Type B pancreatic cell (in vitro differentiated cells): ENCODE data around the gene ADAM22. TPM values are rescaled to one million over a fixed set of nuclear protein-coding genes. Genes with fewer than 3 reads are reported as not detected.

ENCODE experiments used
- DNase-seq: peaks from one replicate; pipeline ENCODE4 v3.0.0; 2021; ENCODE audit warnings: mixed read lengths; ENCODE audit not compliant: unreplicated experiment; ENCODE audit errors: extremely low spot score
- H3K27ac Mint-ChIP-seq: 2 replicates; pipeline ENCODE4 v1.8.0; 2021; ENCODE audit warnings: mild to moderate bottlenecking, mixed read lengths
- H3K27me3 Mint-ChIP-seq: 2 replicates; pipeline ENCODE4 v1.8.0; 2021; ENCODE audit warnings: mixed read lengths
- H3K36me3 Mint-ChIP-seq: 2 replicates; pipeline ENCODE4 v1.8.0; 2021; ENCODE audit warnings: mixed read lengths
- H3K4me1 Mint-ChIP-seq: one replicate; pipeline ENCODE4 v1.8.0; 2021; ENCODE audit warnings: mixed read lengths; ENCODE audit not compliant: unreplicated experiment
- H3K4me3 Mint-ChIP-seq: 2 replicates; pipeline ENCODE4 v1.8.0; 2021; ENCODE audit warnings: mild to moderate bottlenecking, mixed read lengths
- H3K9me3 Mint-ChIP-seq: 2 replicates; pipeline ENCODE4 v1.8.0; 2021; ENCODE audit warnings: mixed read lengths
- total RNA-seq: library from RNA; stranded (reverse); gene quantifications from 2 replicates; pipeline ENCODE4 v1.2.1, GENCODE V29; 2021; ENCODE audit warnings: low replicate concordance
- TF ChIP-seq, protein P1 (sequence below): fragments of 200-600 bp; sonication (generic); conservative IDR thresholded peaks from 2 replicates; pipeline ENCODE4 v1.5.0; 2021; ENCODE audit warnings: antibody characterized with exemption, mild to moderate bottlenecking

Gene ADAM22
- total RNA-seq, 1 donor from 2014 or later, result 8.1 TPM

DNA sequence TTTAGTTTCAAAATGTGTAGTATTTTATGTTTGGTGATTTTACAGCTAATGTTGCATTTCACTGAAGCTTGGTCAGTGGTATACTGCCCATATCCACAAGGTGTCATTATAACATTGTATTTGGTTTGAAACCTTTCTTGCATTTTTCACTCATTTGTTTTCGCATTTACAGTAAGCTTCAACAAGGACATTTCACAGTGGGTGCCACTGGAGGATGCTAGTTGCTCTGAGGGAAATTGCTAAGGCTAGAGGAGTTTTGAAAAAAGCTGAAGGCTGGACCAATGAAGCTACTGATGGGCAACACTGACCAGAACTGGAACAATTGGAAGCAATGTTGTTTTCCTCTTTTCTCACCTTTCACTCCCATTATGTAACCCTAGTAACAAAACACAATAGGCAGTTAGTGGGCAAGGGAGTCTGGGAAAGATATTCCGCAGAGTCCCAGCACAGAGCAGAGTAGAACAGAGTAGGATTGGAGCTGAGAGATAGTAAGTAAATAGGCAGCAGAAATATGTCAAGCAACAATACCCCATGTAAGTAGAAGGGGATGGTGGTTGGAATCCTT, 309.4 kb downstream of the ADAM22 start:
- TF ChIP-seq, protein P1, sequence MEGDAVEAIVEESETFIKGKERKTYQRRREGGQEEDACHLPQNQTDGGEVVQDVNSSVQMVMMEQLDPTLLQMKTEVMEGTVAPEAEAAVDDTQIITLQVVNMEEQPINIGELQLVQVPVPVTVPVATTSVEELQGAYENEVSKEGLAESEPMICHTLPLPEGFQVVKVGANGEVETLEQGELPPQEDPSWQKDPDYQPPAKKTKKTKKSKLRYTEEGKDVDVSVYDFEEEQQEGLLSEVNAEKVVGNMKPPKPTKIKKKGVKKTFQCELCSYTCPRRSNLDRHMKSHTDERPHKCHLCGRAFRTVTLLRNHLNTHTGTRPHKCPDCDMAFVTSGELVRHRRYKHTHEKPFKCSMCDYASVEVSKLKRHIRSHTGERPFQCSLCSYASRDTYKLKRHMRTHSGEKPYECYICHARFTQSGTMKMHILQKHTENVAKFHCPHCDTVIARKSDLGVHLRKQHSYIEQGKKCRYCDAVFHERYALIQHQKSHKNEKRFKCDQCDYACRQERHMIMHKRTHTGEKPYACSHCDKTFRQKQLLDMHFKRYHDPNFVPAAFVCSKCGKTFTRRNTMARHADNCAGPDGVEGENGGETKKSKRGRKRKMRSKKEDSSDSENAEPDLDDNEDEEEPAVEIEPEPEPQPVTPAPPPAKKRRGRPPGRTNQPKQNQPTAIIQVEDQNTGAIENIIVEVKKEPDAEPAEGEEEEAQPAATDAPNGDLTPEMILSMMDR, result peak; percentile 89
- Mint-ChIP-seq H3K27ac (no peak overlapping the region), H3K9me3 (no peaks in the 10 kb centered on the region), H3K36me3 (no peaks in the 10 kb centered on the region), H3K27me3 (peaks cover 13% of the 10 kb centered on the region), H3K4me3 (no peak overlapping the region), H3K4me1 (peaks cover 6% of the 10 kb centered on the region)
- DNase-seq, result no peak

DNA sequence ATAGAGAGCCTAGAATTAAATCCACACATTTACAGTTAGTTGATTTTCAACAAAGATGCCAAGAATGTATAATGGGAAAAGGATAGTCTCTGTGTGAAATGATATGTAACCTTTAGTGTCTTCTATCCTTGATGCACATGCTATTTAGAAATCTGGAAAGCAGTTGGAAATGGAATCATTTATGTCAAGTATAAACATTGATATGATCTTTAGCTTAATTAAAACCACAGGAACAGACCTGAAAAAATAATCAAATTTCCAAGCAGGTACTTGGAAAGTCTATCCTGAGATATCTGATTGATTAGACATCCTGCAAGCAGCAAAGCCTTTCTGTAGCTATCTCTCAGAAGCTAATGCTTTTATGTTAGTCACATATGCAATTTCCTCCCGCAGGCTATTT, 310.2 kb downstream of the ADAM22 start:
- Mint-ChIP-seq H3K36me3 (no peaks in the 10 kb centered on the region), H3K27ac (no peak overlapping the region)
- TF ChIP-seq, protein P1, result no peak

More for the DNA sequence above, 310.2 kb downstream of the ADAM22 start:
- no peak for DNase-seq
- peaks cover 13% of the 10 kb centered on the region for H3K27me3 Mint-ChIP-seq
- H3K4me1 Mint-ChIP-seq, result peaks cover 6% of the 10 kb centered on the region
- no peaks in the 10 kb centered on the region for H3K9me3 Mint-ChIP-seq
- no peak overlapping the region for H3K4me3 Mint-ChIP-seq

Other genes starting within 250 kb of the ADAM22 start
- 12.9 and 21.9 TPM in 2 replicates for gene SLC25A40, start 57.9 kb upstream of the ADAM22 start, total RNA-seq
- 15.2 and 37.8 TPM in 2 replicates for gene DBF4, start 57.8 kb upstream of the ADAM22 start, total RNA-seq